Tongue (tissue), 2 donors: ENCODE measurements around the gene SHOX. TPM values are rescaled to one million over a fixed set of nuclear protein-coding genes. Genes with fewer than 3 reads are reported as not detected.

Source experiments
- DNase-seq: peaks from one replicate; pipeline ENCODE4 v3.0.0-alpha.2; 2015
- total RNA-seq: library from RNA; depleted of rRNA; stranded (reverse); fragments of >200 nt; gene quantifications from one replicate; pipeline ENCODE4 v1.2.3, GENCODE V29; 2014

SHOX gene
- total RNA-seq, 1 donor from 2014 or later, result not detected

- DNase-seq, result no peak
Observed at GRCh38 chrX:666762-667720, 36.5 kb downstream of the SHOX start.

- DNase-seq, result peak; percentile 9
Observed at GRCh38 chrX:670645-671044, 40.1 kb downstream of the SHOX start.

GRCh38 chrX:672931-673330 is 42.3 kb downstream of the SHOX start:
- DNase-seq, result no peak

GRCh38 chrX:675279-675954 is 44.8 kb downstream of the SHOX start:
- DNase-seq, result no peak

GRCh38 chrX:675955-676295 is 45.3 kb downstream of the SHOX start:
- no peak for DNase-seq

- no peak for DNase-seq
Observed at GRCh38 chrX:677376-677775, 46.8 kb downstream of the SHOX start.

- DNase-seq, result peak; percentile 6
Observed at GRCh38 chrX:679291-679979, 48.8 kb downstream of the SHOX start.

GRCh38 chrX:680062-680461 is 49.5 kb downstream of the SHOX start:
- no peak for DNase-seq

- DNase-seq, result no peak
Observed at GRCh38 chrX:681989-682388, 51.4 kb downstream of the SHOX start.

- no peak for DNase-seq
Observed at GRCh38 chrX:682892-683291, 52.3 kb downstream of the SHOX start.

GRCh38 chrX:683576-683975 is 53.0 kb downstream of the SHOX start:
- DNase-seq, result no peak

- DNase-seq, result no peak
Observed at GRCh38 chrX:685120-686032, 54.8 kb downstream of the SHOX start.

GRCh38 chrX:689983-690382 is 59.4 kb downstream of the SHOX start:
- no peak for DNase-seq

GRCh38 chrX:694800-695199 is 64.2 kb downstream of the SHOX start:
- no peak for DNase-seq

GRCh38 chrX:698206-698605 is 67.6 kb downstream of the SHOX start:
- DNase-seq, result no peak

- DNase-seq, result no peak
Observed at GRCh38 chrX:700936-701335, 70.3 kb downstream of the SHOX start.

- DNase-seq, result no peak
Observed at GRCh38 chrX:701673-702072, 71.1 kb downstream of the SHOX start.

GRCh38 chrX:703466-703865 is 72.9 kb downstream of the SHOX start:
- DNase-seq, result no peak

- no peak for DNase-seq
Observed at GRCh38 chrX:703866-704265, 73.3 kb downstream of the SHOX start.
